H9 (cell line): ENCODE measurements around the gene KANSL3. TPM values are rescaled to one million over a fixed set of nuclear protein-coding genes. Genes with fewer than 3 reads are reported as not detected.

Experiments used
- DNase-seq: peaks from one replicate; pipeline ENCODE4 v3.0.0-alpha.2; 2017
- H2AFZ ChIP-seq: one replicate; pipeline ENCODE4 v1.6.1; 2013; ENCODE audit warnings: mild to moderate bottlenecking, low read length, control low read depth, moderate library complexity
- H2AK5ac ChIP-seq: 2 replicates; pipeline ENCODE4 v1.6.1; 2013; ENCODE audit warnings: low read length, control low read depth, mixed read lengths; ENCODE audit not compliant: insufficient read length
- H2BK120ac ChIP-seq: one replicate; pipeline ENCODE4 v1.6.1; 2013; ENCODE audit warnings: low read depth, mild to moderate bottlenecking, low read length, control low read depth, inconsistent platforms; ENCODE audit not compliant: poor library complexity, severe bottlenecking
- H2BK12ac ChIP-seq: 2 replicates; pipeline ENCODE4 v1.6.1; 2013; ENCODE audit warnings: low read length, control low read depth, mixed read lengths, low read depth; ENCODE audit not compliant: insufficient read length
- H2BK15ac ChIP-seq: 2 replicates; pipeline ENCODE4 v1.6.1; 2013; ENCODE audit warnings: low read depth, low read length, control low read depth
- H2BK20ac ChIP-seq: one replicate; pipeline ENCODE4 v1.6.1; 2013; ENCODE audit warnings: low read depth, mild to moderate bottlenecking, low read length, control low read depth, inconsistent platforms; ENCODE audit not compliant: poor library complexity, severe bottlenecking
- H2BK5ac ChIP-seq: 2 replicates; pipeline ENCODE4 v1.6.1; 2013; ENCODE audit warnings: low read length, control low read depth, mixed read lengths; ENCODE audit not compliant: insufficient read length
- H3K14ac ChIP-seq: 2 replicates; pipeline ENCODE4 v1.6.1; 2013; ENCODE audit warnings: low read length, control low read depth; ENCODE audit not compliant: insufficient read depth
- H3K18ac ChIP-seq: 2 replicates; pipeline ENCODE4 v1.6.1; 2013; ENCODE audit warnings: low read depth, mild to moderate bottlenecking, mixed read lengths, low read length, control low read depth; ENCODE audit not compliant: insufficient read length
- H3K23ac ChIP-seq: 2 replicates; pipeline ENCODE4 v1.6.1; 2013; ENCODE audit warnings: low read length, control low read depth, mixed read lengths, low read depth; ENCODE audit not compliant: insufficient read length
- H3K23me2 ChIP-seq: 2 replicates; pipeline ENCODE4 v1.6.1; 2013; ENCODE audit warnings: low read depth, mild to moderate bottlenecking, mixed read lengths, low read length, control low read depth; ENCODE audit not compliant: insufficient read length, poor library complexity, severe bottlenecking
- H3K27ac ChIP-seq: 2 replicates; pipeline ENCODE4 v1.5.1; 2013; ENCODE audit warnings: low read length, control low read depth, mixed read lengths, low read depth; ENCODE audit not compliant: insufficient read length
- H3K27me3 ChIP-seq: 2 replicates; pipeline ENCODE4 v1.6.1; 2013; ENCODE audit warnings: low read length, control low read depth, inconsistent platforms; ENCODE audit not compliant: insufficient read depth
- H3K4ac ChIP-seq: 2 replicates; pipeline ENCODE4 v1.6.1; 2013; ENCODE audit warnings: low read depth, mild to moderate bottlenecking, control low read depth, inconsistent platforms, low read length, moderate library complexity
- H3K4me1 ChIP-seq: 2 replicates; pipeline ENCODE4 v1.6.1; 2013; ENCODE audit warnings: low read length, control low read depth, inconsistent platforms; ENCODE audit not compliant: insufficient read depth
- H3K4me2 ChIP-seq: 2 replicates; pipeline ENCODE4 v1.6.1; 2013; ENCODE audit warnings: low read length, control low read depth, mixed read lengths; ENCODE audit not compliant: insufficient read length, insufficient read depth
- H3K56ac ChIP-seq: 2 replicates; pipeline ENCODE4 v1.6.1; 2013; ENCODE audit warnings: low read depth, mild to moderate bottlenecking, mixed read lengths, low read length, control low read depth; ENCODE audit not compliant: insufficient read length
- H3K79me1 ChIP-seq: 2 replicates; pipeline ENCODE4 v1.6.1; 2013; ENCODE audit warnings: low read depth, mild to moderate bottlenecking, moderate library complexity, low read length, control low read depth, inconsistent platforms; ENCODE audit not compliant: insufficient read depth, poor library complexity, severe bottlenecking
- H3K79me2 ChIP-seq: 2 replicates; pipeline ENCODE4 v1.6.1; 2013; ENCODE audit warnings: low read length, control low read depth, inconsistent platforms; ENCODE audit not compliant: insufficient read depth
- H3K9ac ChIP-seq: 2 replicates; pipeline ENCODE4 v1.6.1; 2013; ENCODE audit warnings: low read length, control low read depth, mixed read lengths; ENCODE audit not compliant: insufficient read length; ENCODE audit errors: extremely low read depth
- H3K9me3 ChIP-seq: one replicate; pipeline ENCODE4 v1.6.1; 2013; ENCODE audit warnings: low read depth, low read length, inconsistent platforms; ENCODE audit not compliant: control insufficient read depth
- H3T11ph ChIP-seq: one replicate; pipeline ENCODE4 v1.6.1; 2013; ENCODE audit warnings: mild to moderate bottlenecking, low read length, control low read depth, inconsistent platforms
- H4K20me1 ChIP-seq: one replicate; pipeline ENCODE4 v1.6.1; 2013; ENCODE audit not compliant: control insufficient read depth, insufficient read length, insufficient read depth
- H4K5ac ChIP-seq: 2 replicates; pipeline ENCODE4 v1.6.1; 2013; ENCODE audit warnings: low read depth, mild to moderate bottlenecking, mixed read lengths, low read length, control low read depth; ENCODE audit not compliant: insufficient read length
- H4K8ac ChIP-seq: replicated peaks from 2 replicates; pipeline ENCODE4 v1.6.1; 2013; ENCODE audit warnings: low read length, control low read depth, mixed read lengths, low read depth; ENCODE audit not compliant: insufficient read length
- H4K91ac ChIP-seq: 2 replicates; pipeline ENCODE4 v1.6.1; 2013; ENCODE audit warnings: low read depth, mild to moderate bottlenecking, moderate library complexity, mixed read lengths, low read length, control low read depth; ENCODE audit not compliant: insufficient read length
- H3K27ac Mint-ChIP-seq, 3 experiments: 2 replicates in 2 of 3; 3 replicates in 1 of 3; pipeline ENCODE4 v1.8.0; 2020 to 2021; ENCODE audit warnings: mixed read lengths in 3 of 3, mild to moderate bottlenecking in 1 of 3, moderate library complexity in 1 of 3
- H3K27me3 Mint-ChIP-seq: 2 replicates; pipeline ENCODE4 v1.8.0; 2021; ENCODE audit warnings: low read depth, mild to moderate bottlenecking, moderate library complexity, mixed read lengths
- H3K36me3 Mint-ChIP-seq, 3 experiments: 2 replicates in 2 of 3; 3 replicates in 1 of 3; pipeline ENCODE4 v1.8.0; 2020 to 2021; ENCODE audit warnings: low read depth in 3 of 3, mixed read lengths in 3 of 3; ENCODE audit not compliant: insufficient read depth in 1 of 3
- H3K4me1 Mint-ChIP-seq, 2 experiments: 2 replicates each; pipeline ENCODE4 v1.8.0; 2020; ENCODE audit warnings: mixed read lengths in 2 of 2
- H3K4me3 Mint-ChIP-seq, 2 experiments: 2 replicates in 1 of 2; 3 replicates in 1 of 2; pipeline ENCODE4 v1.8.0; 2020 to 2021; ENCODE audit warnings: mild to moderate bottlenecking in 2 of 2, mixed read lengths in 2 of 2, moderate library complexity in 1 of 2
- H3K9me3 Mint-ChIP-seq, 2 experiments: 2 replicates in 1 of 2; 3 replicates in 1 of 2; pipeline ENCODE4 v1.8.0; 2020; ENCODE audit warnings: mild to moderate bottlenecking in 2 of 2, mixed read lengths in 2 of 2, moderate library complexity in 1 of 2
- CTCF ChIP-seq: fragments of 200-600 bp; sonication (generic); conservative IDR thresholded peaks from 3 replicates; pipeline ENCODE4 v1.8.0; 2021; ENCODE audit warnings: antibody characterized with exemption, mild to moderate bottlenecking
- WGBS: extraction: QIAGEN DNeasy Blood & Tissue Kit; methylation state at CpG from one replicate; pipeline ENCODE4 v1.1.7; 2013; ENCODE audit warnings: missing lambda C conversion rate, low lambda C conversion rate, mixed read lengths; ENCODE audit not compliant: insufficient read length; ENCODE audit errors: extremely low coverage; 5-methylcytosine and 5-hydroxymethylcytosine counted together
- total RNA-seq: library from RNA; stranded (reverse); gene quantifications from 2 replicates; pipeline ENCODE4 v1.2.1, GENCODE V29; 2021

KANSL3 gene
- total RNA-seq, 1 experiment from 2014 or later: 35.7 TPM

DNA sequence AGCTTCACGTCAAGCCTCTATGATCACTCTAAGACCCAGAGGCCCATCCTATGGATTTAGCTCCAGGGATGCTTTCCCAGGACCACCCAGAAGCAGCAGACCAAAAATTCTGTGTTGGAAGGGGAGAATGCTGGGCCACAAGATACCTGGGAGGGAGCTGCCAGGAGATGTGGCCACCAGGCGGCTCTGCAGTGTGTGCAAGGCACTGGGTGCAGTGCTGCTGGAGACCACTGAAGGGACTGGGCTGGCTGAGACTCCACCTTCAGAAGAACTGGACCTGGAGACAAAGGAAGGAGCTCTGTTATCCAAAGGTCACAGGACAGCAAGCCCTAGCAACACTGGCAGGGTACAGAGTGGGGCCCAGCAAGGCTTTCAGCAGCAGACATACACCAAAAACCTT lies 34.0 kb downstream of the KANSL3 start:
- no peak overlapping the region for H3K14ac ChIP-seq
- no peak overlapping the region for H3K27ac ChIP-seq
- peak; percentile 53 for TF ChIP-seq CTCF
- Mint-ChIP-seq H3K9me3 (no peaks in the 10 kb centered on the region), H3K4me1 (no peaks in the 10 kb centered on the region), H3K4me3 (no peak overlapping the region), H3K36me3 (peaks cover 56 to 93% (median 92%) of the 10 kb centered on the region in 3 experiments; a peak in 6 of 7 replicates), H3K27me3 (peaks cover 1% of the 10 kb centered on the region; the same call in 1 of the 2 replicates), H3K27ac (no peak overlapping the region)
- no peak overlapping the region for H3K4me2 ChIP-seq
- H3K23ac ChIP-seq: no peak overlapping the region
- H2BK15ac ChIP-seq: no peak overlapping the region
- no peak overlapping the region for H2BK12ac ChIP-seq
- no peaks in the 10 kb centered on the region for H3K79me1 ChIP-seq
- no peak overlapping the region for H2AK5ac ChIP-seq
- no peak overlapping the region for H3K4ac ChIP-seq
- no CpG with 5 or more reads among the region's 2 CpGs for WGBS
- H3K4me1 ChIP-seq: no peaks in the 10 kb centered on the region
- no peak overlapping the region for H2AFZ ChIP-seq
- no peaks in the 10 kb centered on the region for H3K27me3 ChIP-seq
- no peak overlapping the region for H3K56ac ChIP-seq
- H2BK120ac ChIP-seq: no peak overlapping the region
- H2BK5ac ChIP-seq: no peak overlapping the region
- H2BK20ac ChIP-seq: no peak overlapping the region
- H3K9ac ChIP-seq: no peak overlapping the region
- no peak overlapping the region for H4K5ac ChIP-seq
- no peaks in the 10 kb centered on the region for H3K79me2 ChIP-seq
- H3K9me3 ChIP-seq: no peaks in the 10 kb centered on the region
- no peak overlapping the region for H3T11ph ChIP-seq
- no peaks in the 10 kb centered on the region for H4K20me1 ChIP-seq
- no peak overlapping the region for H4K8ac ChIP-seq
- no peak overlapping the region for H3K18ac ChIP-seq
- no peaks in the 10 kb centered on the region for H3K23me2 ChIP-seq
- H4K91ac ChIP-seq: no peak overlapping the region
- DNase-seq: no peak
